ENCODE data around the gene HLA-DRB5. TPM values are rescaled to one million over a fixed set of nuclear protein-coding genes. Genes with fewer than 3 reads are reported as not detected.

The HLA-DRB5 gene
- polyA plus RNA-seq, 1 experiment = not detected

DNA sequence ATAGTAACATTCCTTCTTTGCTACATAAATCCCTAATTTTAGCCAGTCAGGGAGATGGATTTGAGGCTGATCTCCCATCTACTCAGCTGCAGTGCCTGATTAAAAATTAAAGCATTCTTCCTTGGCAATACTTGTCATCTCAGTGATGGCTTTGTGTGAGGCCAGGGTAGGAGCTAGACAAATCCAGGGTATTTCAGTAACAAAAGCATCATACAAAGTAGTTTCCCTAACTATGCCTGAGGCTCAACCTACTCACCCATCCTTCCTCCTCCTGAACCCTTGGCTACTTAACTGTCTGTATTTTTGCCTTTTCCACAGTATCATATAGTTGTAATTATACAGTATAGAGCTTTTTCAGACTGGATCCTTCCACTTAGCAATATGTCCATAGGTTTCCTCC is 37.7 kb downstream of the HLA-DRB5 start:
- Histone ChIP-seq H3K4me3 (ENCODE audit: low read depth, low read length) (no peak overlapping the region), H3K9me3 (ENCODE audit: control insufficient read depth, insufficient read depth, low read length) (no peaks in the 10 kb centered on the region), H3K27ac (ENCODE audit: low read depth, low read length) (no peak overlapping the region), H3K27me3 (ENCODE audit: control insufficient read depth, insufficient read depth, low read length) (no peaks in the 10 kb centered on the region)
- ChIA-PET CTCF (no interaction called here), POLR2A (no interaction called here)
- TF ChIP-seq, protein P1, sequence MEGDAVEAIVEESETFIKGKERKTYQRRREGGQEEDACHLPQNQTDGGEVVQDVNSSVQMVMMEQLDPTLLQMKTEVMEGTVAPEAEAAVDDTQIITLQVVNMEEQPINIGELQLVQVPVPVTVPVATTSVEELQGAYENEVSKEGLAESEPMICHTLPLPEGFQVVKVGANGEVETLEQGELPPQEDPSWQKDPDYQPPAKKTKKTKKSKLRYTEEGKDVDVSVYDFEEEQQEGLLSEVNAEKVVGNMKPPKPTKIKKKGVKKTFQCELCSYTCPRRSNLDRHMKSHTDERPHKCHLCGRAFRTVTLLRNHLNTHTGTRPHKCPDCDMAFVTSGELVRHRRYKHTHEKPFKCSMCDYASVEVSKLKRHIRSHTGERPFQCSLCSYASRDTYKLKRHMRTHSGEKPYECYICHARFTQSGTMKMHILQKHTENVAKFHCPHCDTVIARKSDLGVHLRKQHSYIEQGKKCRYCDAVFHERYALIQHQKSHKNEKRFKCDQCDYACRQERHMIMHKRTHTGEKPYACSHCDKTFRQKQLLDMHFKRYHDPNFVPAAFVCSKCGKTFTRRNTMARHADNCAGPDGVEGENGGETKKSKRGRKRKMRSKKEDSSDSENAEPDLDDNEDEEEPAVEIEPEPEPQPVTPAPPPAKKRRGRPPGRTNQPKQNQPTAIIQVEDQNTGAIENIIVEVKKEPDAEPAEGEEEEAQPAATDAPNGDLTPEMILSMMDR (IDR thresholded peaks at IDR 0.05; ENCODE audit: low read depth, low read length) = no peak
- DNase-seq (ENCODE audit: low read depth, low spot score) = no peak

DNA sequence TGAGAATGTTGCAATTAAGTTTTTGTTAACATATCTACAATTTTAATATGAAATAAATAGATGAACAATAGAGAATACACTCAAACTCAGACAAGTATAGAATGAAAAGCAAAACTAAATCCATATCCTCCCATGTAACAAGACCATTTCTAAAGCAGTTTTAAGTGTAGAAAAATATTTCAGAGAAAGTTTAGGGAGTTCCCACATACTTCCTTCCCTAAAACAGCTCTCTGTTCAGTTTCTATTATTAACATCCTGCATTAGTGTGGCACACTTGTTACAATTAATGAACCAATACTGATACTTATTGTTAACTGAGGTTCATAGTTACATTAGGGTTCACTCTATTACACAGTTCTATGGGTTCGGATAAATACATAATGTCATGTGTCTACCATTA is 38.4 kb downstream of the HLA-DRB5 start:
- CTCF ChIA-PET = no interaction called here
- Histone ChIP-seq H3K27ac (ENCODE audit: low read depth, low read length) (no peak overlapping the region), H3K27me3 (ENCODE audit: control insufficient read depth, insufficient read depth, low read length) (no peaks in the 10 kb centered on the region), H3K9me3 (ENCODE audit: control insufficient read depth, insufficient read depth, low read length) (no peaks in the 10 kb centered on the region), H3K4me3 (ENCODE audit: low read depth, low read length) (no peak overlapping the region)
- POLR2A ChIA-PET = no interaction called here
- DNase-seq (ENCODE audit: low read depth, low spot score) = no peak
- TF ChIP-seq, protein P1 (IDR thresholded peaks at IDR 0.05; ENCODE audit: low read depth, low read length) = no peak

DNA sequence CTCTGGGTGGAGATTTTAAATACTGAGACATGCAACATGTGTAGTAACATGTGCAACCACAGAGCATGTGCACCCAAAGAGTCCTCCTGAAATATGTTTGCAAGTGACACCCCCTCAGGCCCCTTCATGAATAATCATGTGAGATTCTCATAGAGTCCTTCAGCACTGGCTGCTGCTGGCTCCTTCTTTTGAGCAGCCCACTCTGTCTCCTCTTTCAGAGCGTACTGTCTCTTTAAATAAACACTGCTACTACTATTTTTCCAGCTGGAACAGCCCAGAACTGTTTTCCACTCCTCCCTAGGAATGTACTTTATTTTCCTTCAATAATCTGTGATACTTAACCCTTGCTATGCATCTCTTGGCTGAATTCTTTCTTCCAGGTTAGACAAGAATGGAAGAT is 42.0 kb downstream of the HLA-DRB5 start:
- POLR2A ChIA-PET = no interaction called here
- H3K27me3 ChIP-seq (ENCODE audit: control insufficient read depth, insufficient read depth, low read length) = no peaks in the 10 kb centered on the region
- TF ChIP-seq, protein P1 (IDR thresholded peaks at IDR 0.05; ENCODE audit: low read depth, low read length) = no peak
- DNase-seq (ENCODE audit: low read depth, low spot score) = no peak
- H3K4me3 ChIP-seq (ENCODE audit: low read depth, low read length) = no peak overlapping the region
- H3K9me3 ChIP-seq (ENCODE audit: control insufficient read depth, insufficient read depth, low read length) = no peaks in the 10 kb centered on the region
- H3K27ac ChIP-seq (ENCODE audit: low read depth, low read length) = no peak overlapping the region
- CTCF ChIA-PET = no interaction called here

DNA sequence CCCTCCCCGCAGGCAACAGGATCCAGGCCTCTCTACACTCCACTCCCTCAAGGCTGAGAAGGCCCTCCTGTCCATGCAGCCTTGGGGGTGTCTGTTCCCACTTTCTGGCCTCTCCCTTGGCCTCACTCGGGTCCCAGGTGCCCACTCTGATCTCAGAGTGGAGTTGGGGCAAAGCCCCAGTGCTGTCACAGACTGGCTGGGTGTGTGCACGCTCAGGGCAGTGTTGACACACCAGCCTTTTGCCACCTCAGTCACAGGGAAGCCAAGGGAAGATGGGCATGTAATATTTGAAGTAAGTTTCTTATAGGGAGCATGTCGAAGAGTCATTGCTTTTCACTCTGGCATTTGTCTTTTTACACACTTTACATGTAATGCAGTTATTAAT is 45.5 kb downstream of the HLA-DRB5 start:
- TF ChIP-seq, protein P1 (IDR thresholded peaks at IDR 0.05; ENCODE audit: low read depth, low read length) = no peak
- Histone ChIP-seq H3K27me3 (ENCODE audit: control insufficient read depth, insufficient read depth, low read length) (no peaks in the 10 kb centered on the region), H3K9me3 (ENCODE audit: control insufficient read depth, insufficient read depth, low read length) (no peaks in the 10 kb centered on the region), H3K4me3 (ENCODE audit: low read depth, low read length) (no peak overlapping the region), H3K27ac (ENCODE audit: low read depth, low read length) (no peak overlapping the region)
- ChIA-PET POLR2A (no interaction called here), CTCF (no interaction called here)
- DNase-seq (ENCODE audit: low read depth, low spot score) = no peak

DNA sequence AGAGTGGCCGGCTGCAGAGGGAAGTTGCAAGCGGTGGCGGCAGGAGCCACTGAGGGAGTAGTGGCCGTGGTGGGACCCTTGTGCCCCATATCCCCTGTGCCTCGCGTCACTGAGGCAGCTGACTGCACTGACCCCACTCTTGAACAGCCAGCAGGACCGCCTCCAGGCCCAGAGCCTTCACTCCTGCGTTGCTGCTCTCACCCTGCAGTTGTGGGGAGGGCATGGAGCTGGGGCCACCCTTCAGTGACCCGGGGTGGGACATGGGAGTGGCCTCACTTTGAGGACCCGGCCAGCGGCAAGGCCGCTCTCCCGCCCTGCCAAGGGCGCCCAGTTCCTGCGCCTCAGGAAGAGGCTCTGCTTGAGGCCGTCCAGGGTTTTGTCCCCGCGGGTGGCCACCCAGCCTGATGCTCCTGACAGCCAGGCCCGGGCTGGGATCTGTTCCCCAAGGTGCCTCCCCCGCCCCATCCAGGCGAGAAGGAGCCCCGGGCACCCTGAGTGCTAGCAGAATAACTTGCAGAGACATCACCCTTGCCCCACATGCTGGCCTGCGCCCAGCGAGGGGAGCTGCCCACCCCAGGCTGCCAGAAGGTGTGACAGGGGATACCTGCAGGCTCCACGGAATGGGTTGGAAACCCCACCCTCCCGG is 46.0 kb downstream of the HLA-DRB5 start:
- CTCF ChIA-PET = no interaction called here
- POLR2A ChIA-PET = no interaction called here
- Histone ChIP-seq H3K27ac (ENCODE audit: low read depth, low read length) (no peak overlapping the region), H3K27me3 (ENCODE audit: control insufficient read depth, insufficient read depth, low read length) (no peaks in the 10 kb centered on the region), H3K9me3 (ENCODE audit: control insufficient read depth, insufficient read depth, low read length) (no peaks in the 10 kb centered on the region), H3K4me3 (ENCODE audit: low read depth, low read length) (no peak overlapping the region)
- no peak for DNase-seq (ENCODE audit: low read depth, low spot score)
- TF ChIP-seq, protein P1 (IDR thresholded peaks at IDR 0.05; ENCODE audit: low read depth, low read length) = no peak

Data from AG04450 (cell line).